Pulmonary artery endothelial cell (primary cell): ENCODE results near the gene GRIA1. TPM values are rescaled to one million over a fixed set of nuclear protein-coding genes. Genes with fewer than 3 reads are reported as not detected.

Source experiments
- DNase-seq: peaks from one replicate; pipeline ENCODE4 v3.0.0-alpha.2; 2011; ENCODE audit warnings: low read depth, low spot score
- total RNA-seq: library from RNA; depleted of rRNA; stranded (reverse); fragments of >200 nt; gene quantifications from 2 replicates; pipeline ENCODE4 v1.2.3, GENCODE V29; 2014

GRIA1 gene
- total RNA-seq, 1 donor from 2014 or later = not detected

GRCh38 chr5:153777681-153778581, 287.5 kb downstream of the GRIA1 start:
- no peak for DNase-seq

GRCh38 chr5:153779836-153780235, 289.4 kb downstream of the GRIA1 start:
- DNase-seq = no peak

GRCh38 chr5:153780876-153781705, 290.6 kb downstream of the GRIA1 start:
- peak; percentile 3 for DNase-seq

- DNase-seq = peak; percentile 17
These were observed 292.3 kb downstream of the GRIA1 start for GRCh38 chr5:153782589-153783361.

- DNase-seq = no peak
These were observed 292.8 kb downstream of the GRIA1 start for GRCh38 chr5:153783362-153783658.

GRCh38 chr5:153784277-153784676, 293.8 kb downstream of the GRIA1 start:
- DNase-seq = no peak

GRCh38 chr5:153791339-153791738, 300.9 kb downstream of the GRIA1 start:
- no peak for DNase-seq

- no peak for DNase-seq
These were observed 301.8 kb downstream of the GRIA1 start for GRCh38 chr5:153792305-153792704.

GRCh38 chr5:153793699-153794098, 303.2 kb downstream of the GRIA1 start:
- no peak for DNase-seq

GRCh38 chr5:153794327-153794726, 303.9 kb downstream of the GRIA1 start:
- DNase-seq = no peak

- DNase-seq = no peak
These were observed 306.1 kb downstream of the GRIA1 start for GRCh38 chr5:153796527-153796926.

GRCh38 chr5:153797484-153797883, 307.0 kb downstream of the GRIA1 start:
- DNase-seq = no peak

- no peak for DNase-seq
These were observed 308.4 kb downstream of the GRIA1 start for GRCh38 chr5:153798830-153799229.

GRCh38 chr5:153799466-153799865, 309.0 kb downstream of the GRIA1 start:
- DNase-seq = no peak

GRCh38 chr5:153802050-153802821, 311.8 kb downstream of the GRIA1 start:
- DNase-seq = no peak

- DNase-seq = no peak
These were observed 317.3 kb downstream of the GRIA1 start for GRCh38 chr5:153807801-153808200.

GRCh38 chr5:153809166-153809565, 318.7 kb downstream of the GRIA1 start:
- no peak for DNase-seq

- DNase-seq = no peak
These were observed 323.4 kb downstream of the GRIA1 start for GRCh38 chr5:153813901-153814300.

GRCh38 chr5:153816870-153817269, 326.4 kb downstream of the GRIA1 start:
- DNase-seq = no peak

GRCh38 chr5:153818626-153819025, 328.2 kb downstream of the GRIA1 start:
- DNase-seq = no peak

- DNase-seq = no peak
These were observed 332.6 kb downstream of the GRIA1 start for GRCh38 chr5:153823036-153823435.
